Ectodermal cell (in vitro differentiated cells): Measurements from ENCODE around the gene FAM168B.

Experiments
- H3K27ac ChIP-seq: 2 replicates; pipeline ENCODE4 v1.7.0; 2013; ENCODE audit warnings: mild to moderate bottlenecking, low read depth, low read length; ENCODE audit not compliant: insufficient read depth, poor library complexity, severe bottlenecking
- H3K27me3 ChIP-seq: 2 replicates; pipeline ENCODE4 v1.7.0; 2013; ENCODE audit warnings: mild to moderate bottlenecking, low read length; ENCODE audit not compliant: insufficient read depth, control insufficient read depth, poor library complexity, severe bottlenecking
- H3K36me3 ChIP-seq: one replicate; pipeline ENCODE4 v1.7.0; 2013; ENCODE audit warnings: low read length; ENCODE audit not compliant: control insufficient read depth, insufficient read depth
- H3K4me1 ChIP-seq: one replicate; pipeline ENCODE4 v1.7.0; 2013; ENCODE audit warnings: low read length; ENCODE audit not compliant: control insufficient read depth, insufficient read depth
- H3K4me3 ChIP-seq: 2 replicates; pipeline ENCODE4 v1.7.0; 2013; ENCODE audit warnings: low read depth, low read length, control low read depth; ENCODE audit not compliant: insufficient read depth
- H3K9me3 ChIP-seq: 2 replicates; pipeline ENCODE4 v1.7.0; 2013; ENCODE audit warnings: mild to moderate bottlenecking, low read length, moderate library complexity; ENCODE audit not compliant: control insufficient read depth
- WGBS, 2 experiments: methylation state at CpG; one replicate each; pipeline ENCODE4 v1.1.7; 2013; ENCODE audit warnings: missing lambda C conversion rate in 2 of 2; 5-methylcytosine and 5-hydroxymethylcytosine counted together

Gene FAM168B

DNA sequence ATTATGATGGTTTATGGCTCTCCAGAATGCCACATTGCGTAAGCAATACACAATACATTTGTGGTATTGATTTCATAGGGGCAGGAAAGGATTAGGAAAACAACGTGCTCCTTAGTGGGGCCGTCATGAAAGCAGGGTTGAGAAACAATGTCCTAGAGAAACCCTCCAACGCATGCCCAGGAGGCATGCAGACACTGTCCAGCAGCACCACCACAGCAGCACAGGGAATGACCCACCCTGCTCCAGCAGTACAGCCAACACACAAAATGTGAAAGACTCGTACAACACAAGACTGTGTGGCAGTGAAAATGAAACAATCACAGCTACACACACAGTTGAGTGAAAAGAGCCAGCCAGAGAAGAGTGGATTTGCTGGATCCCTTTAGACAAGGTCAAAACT lies 66.3 kb downstream of the FAM168B start:
- no peaks in the 10 kb centered on the region for H3K9me3 ChIP-seq
- no peaks in the 10 kb centered on the region for H3K27me3 ChIP-seq
- no peak overlapping the region for H3K27ac ChIP-seq
- no peaks in the 10 kb centered on the region for H3K36me3 ChIP-seq
- H3K4me1 ChIP-seq = no peaks in the 10 kb centered on the region
- no peak overlapping the region for H3K4me3 ChIP-seq
- 73 to 75% methylated on average over 5 of the region's 5 CpGs for WGBS, 2 experiments

DNA sequence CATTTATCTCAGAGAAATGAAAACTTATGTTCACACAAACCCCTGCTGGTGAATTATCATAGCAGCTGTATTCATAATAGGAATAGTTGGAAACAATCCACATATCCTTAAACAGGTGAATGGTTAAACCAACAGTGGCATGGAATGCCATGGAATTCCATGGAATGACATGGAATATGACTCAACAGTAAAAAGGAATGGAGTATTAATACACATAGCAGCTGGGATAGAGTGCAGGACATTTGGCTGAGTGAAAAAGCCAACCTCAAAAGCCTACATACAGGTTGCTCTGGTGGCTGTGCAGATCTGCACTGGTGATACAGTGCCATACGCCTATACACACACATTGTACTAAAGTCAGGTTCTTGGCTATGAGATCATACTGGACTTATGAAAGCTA lies 69.5 kb downstream of the FAM168B start:
- Histone ChIP-seq H3K27ac (no peak overlapping the region), H3K36me3 (no peaks in the 10 kb centered on the region), H3K27me3 (no peaks in the 10 kb centered on the region), H3K9me3 (no peaks in the 10 kb centered on the region), H3K4me1 (no peaks in the 10 kb centered on the region), H3K4me3 (no peak overlapping the region)
- 100% methylated on average over 1 of the region's 1 CpG for WGBS, 2 experiments

DNA sequence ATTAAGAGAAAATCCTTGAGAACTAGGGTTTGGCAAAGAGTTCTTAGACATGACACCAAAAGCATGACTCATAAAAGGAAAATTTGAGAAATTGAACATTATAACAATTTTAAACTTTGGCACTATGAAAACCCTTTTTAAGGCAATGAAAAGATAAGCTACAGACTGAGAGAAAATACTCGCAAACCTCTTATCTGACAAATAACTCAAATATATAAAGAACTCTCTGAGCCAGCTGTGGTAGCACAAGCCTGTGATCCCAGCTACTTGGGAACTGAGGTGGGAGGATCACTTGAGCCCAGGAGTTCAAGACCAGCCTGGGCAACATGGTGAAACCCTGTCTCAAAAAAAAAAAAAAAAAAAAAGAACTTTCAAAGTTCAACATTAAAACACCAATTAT lies 70.5 kb downstream of the FAM168B start:
- no peaks in the 10 kb centered on the region for H3K4me1 ChIP-seq
- H3K27ac ChIP-seq = no peak overlapping the region
- H3K4me3 ChIP-seq = no peak overlapping the region
- no peaks in the 10 kb centered on the region for H3K27me3 ChIP-seq
- H3K36me3 ChIP-seq = no peaks in the 10 kb centered on the region
- H3K9me3 ChIP-seq = no peaks in the 10 kb centered on the region
- WGBS, 2 experiments = 86 to 93% methylated on average over 1 of the region's 1 CpG

DNA sequence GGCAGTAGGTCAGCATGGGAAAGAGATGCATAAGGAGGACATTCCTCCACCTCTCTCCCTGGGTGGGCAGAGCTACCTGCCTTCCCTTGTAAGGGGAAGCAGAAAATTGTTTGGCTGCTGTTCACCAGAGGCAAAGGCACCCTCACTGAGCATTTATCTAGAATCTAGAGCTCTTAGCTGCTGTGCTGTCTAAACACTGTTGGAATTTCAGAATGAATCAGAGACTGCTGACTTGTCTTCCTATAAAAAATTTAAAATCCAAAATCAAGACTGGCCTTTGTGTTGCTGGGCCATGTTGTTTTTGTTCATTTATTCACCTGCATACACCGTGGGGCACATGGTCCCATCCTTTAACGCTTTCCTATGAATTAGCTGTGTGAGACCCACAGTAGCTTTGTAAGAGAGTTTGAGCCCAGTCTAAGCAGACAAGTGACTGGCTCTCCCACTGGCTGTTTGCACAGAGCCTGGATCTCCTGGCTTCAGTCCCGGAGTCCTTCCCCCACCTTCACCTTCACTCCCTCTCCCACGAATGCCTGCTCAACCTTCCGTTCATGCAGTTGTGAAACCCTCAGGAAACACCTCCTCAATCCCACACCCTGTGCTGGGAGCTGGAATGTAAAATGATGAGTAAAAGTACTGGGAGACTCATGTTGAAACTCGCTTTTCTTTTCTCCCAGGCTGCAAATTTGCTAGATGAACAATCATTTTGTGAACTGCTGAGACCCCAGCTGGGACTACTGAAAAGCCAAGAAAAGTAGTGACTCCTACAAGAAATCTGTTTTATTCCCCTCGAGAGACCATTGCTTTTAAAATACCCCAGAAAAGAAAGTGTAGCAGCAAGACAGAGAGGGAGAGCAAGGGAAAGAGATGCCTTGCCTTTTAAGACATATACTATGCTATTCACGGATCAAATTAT lies 76.2 kb downstream of the FAM168B start:
- no peak overlapping the region for H3K4me3 ChIP-seq
- H3K36me3 ChIP-seq = no peaks in the 10 kb centered on the region
- H3K9me3 ChIP-seq = no peaks in the 10 kb centered on the region
- H3K27ac ChIP-seq = no peak overlapping the region
- WGBS, 2 experiments = 72 to 81% methylated on average over 8 of the region's 8 CpGs
- H3K4me1 ChIP-seq = peaks cover 4% of the 10 kb centered on the region
- no peaks in the 10 kb centered on the region for H3K27me3 ChIP-seq

DNA sequence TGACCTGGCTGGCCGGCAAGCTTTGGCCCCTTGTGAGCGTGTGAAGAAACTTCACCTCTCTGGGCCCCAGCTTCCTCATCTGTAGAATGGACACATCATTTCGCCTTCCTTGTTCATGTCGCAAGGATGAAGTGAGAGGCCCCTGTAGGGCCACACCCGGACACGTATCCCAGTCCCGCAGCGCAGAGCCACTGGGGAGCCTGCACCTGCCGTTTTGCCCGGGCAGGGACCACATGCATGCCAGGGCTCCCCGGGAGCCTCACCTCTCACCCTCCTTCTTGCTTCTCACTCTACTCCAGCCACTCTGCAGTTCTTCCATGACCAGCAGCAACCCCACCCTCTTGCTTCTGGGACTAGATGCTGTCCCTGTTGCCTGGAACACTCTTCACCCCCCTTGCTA lies 77.5 kb downstream of the FAM168B start:
- no peak overlapping the region for H3K27ac ChIP-seq
- no peak overlapping the region for H3K4me3 ChIP-seq
- peaks cover 4% of the 10 kb centered on the region for H3K4me1 ChIP-seq
- WGBS, 2 experiments = 95 to 96% methylated on average over 11 of the region's 11 CpGs
- H3K36me3 ChIP-seq = no peaks in the 10 kb centered on the region
- H3K9me3 ChIP-seq = no peaks in the 10 kb centered on the region
- no peaks in the 10 kb centered on the region for H3K27me3 ChIP-seq

DNA sequence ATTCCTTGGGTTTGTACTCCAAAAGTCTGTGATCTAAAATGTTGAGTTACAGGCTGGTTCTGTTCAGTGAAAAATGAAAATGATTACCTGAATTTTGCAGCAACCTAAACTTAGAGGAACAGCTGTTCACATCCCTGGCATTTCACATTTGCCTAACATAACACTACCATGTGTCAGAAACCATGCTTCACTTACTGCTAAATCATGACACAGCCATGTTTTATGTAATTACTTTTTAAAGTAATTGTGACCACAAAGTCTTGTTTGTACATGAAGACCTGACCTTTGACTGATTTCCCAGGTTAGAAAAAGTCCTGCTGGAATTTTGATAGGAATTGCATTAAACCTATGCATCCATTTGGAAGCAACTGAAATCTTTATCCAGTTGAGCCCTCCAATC lies 79.1 kb downstream of the FAM168B start:
- no peaks in the 10 kb centered on the region for H3K9me3 ChIP-seq
- H3K36me3 ChIP-seq = no peaks in the 10 kb centered on the region
- H3K4me1 ChIP-seq = peaks cover 4% of the 10 kb centered on the region
- no peaks in the 10 kb centered on the region for H3K27me3 ChIP-seq
- H3K27ac ChIP-seq = no peak overlapping the region
- no peak overlapping the region for H3K4me3 ChIP-seq

DNA sequence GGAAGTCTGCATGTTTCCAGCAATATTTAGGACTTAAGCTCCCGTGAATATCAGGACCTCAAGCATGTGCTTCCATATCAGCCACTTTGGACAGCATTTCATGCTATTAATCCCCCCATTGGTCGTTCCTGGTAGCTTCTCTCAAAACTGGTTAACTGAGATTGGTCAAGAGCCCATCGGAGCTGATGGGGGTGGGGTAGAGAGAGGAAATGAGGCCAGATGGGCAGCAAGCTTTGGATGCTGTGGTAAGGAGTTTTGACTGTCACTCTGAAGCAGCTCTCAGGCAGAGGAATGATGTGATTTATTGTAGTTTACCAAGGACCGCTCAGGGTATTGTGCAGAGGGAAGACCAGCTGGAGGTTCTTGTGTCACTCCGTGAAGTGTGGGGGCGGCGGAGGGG lies 81.8 kb downstream of the FAM168B start:
- Histone ChIP-seq H3K4me3 (no peak overlapping the region), H3K9me3 (no peaks in the 10 kb centered on the region), H3K4me1 (no peaks in the 10 kb centered on the region), H3K27me3 (no peaks in the 10 kb centered on the region), H3K36me3 (no peaks in the 10 kb centered on the region), H3K27ac (no peak overlapping the region)
- 81 to 83% methylated on average over 7 of the region's 7 CpGs for WGBS, 2 experiments

DNA sequence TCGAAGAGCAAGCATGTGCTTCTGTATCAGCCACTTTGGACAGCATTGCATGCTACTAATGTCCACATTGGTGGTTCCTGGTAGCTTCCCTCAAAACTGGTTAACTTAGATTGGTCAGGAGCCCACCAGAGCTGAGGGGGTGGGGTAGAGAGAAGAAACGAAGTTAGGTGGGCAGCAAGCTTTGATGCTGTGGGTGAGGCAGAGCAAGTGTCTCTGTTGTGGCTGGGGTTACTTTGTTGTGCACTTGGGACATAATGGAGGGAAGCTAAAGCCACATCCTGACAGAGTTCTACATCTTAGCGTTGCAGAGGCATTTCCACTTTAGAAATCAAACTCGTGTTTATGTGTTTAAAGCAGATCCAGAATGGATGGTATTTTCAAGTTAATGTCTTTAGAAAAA lies 82.7 kb downstream of the FAM168B start:
- no peak overlapping the region for H3K27ac ChIP-seq
- no peaks in the 10 kb centered on the region for H3K27me3 ChIP-seq
- H3K4me1 ChIP-seq = no peaks in the 10 kb centered on the region
- no peak overlapping the region for H3K4me3 ChIP-seq
- WGBS, 2 experiments = 94 to 97% methylated on average over 4 of the region's 4 CpGs
- no peaks in the 10 kb centered on the region for H3K36me3 ChIP-seq
- no peaks in the 10 kb centered on the region for H3K9me3 ChIP-seq

DNA sequence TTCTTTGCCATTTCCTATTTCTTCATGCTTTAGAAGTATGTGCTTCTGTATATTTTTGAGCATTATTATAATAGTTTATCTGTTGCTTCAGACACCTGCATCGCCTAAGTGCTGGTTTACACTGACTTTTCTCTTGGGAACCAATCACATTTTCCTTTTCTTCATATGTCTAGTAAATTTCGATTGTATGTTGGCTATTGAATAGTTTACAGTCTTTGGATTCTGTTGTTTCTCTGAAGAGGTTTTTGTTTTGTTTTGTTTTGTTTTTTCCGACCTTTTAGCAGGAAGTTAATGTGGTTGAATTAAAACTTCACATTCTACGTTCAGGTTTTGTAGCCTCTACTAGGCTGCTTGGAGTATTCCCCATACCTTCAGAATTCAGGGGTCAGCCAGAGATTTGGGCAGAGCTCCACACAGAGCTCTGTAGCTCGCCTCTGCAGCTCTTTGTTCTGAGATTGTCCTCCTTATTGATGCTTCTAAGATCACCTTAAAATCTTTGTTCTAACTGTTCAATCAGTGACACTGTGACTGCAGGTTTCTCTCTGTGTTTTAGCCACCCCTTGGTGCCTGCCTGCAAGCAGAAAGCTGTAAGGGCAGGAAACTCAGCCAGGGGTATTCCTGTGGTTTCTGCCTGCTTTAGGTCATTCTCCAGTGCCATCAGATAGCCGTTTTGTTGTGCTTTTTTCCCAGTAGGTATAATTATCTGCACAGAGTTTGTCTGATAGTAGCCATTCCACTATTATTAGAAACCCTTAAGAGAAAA lies 83.4 kb downstream of the FAM168B start:
- no peaks in the 10 kb centered on the region for H3K27me3 ChIP-seq
- no peaks in the 10 kb centered on the region for H3K9me3 ChIP-seq
- H3K36me3 ChIP-seq = no peaks in the 10 kb centered on the region
- 86% methylated on average over 4 to 6 of the region's 6 CpGs for WGBS, 2 experiments
- no peak overlapping the region for H3K4me3 ChIP-seq
- no peak overlapping the region for H3K27ac ChIP-seq
- no peaks in the 10 kb centered on the region for H3K4me1 ChIP-seq

DNA sequence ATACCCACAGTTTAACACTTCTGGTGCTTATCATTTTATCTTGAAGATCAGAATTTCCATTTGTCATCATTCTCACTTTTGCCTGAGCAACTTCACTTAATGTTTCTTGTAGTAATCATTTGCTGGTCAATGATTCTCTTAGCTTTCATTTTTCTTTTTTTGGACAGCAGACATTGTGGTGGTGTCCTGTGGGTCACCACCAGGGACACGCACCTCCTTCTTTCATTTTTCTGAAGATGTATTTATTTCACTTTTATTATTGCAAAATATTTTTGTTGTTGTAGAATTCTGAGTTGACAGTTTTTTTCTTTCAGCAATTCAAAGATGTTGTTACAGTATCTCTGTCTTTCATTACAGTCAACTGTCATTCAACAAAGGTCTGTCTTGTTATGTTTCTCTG lies 84.3 kb downstream of the FAM168B start:
- Histone ChIP-seq H3K4me1 (no peaks in the 10 kb centered on the region), H3K9me3 (no peaks in the 10 kb centered on the region), H3K4me3 (no peak overlapping the region), H3K27me3 (no peaks in the 10 kb centered on the region), H3K36me3 (no peaks in the 10 kb centered on the region), H3K27ac (no peak overlapping the region)
- no CpG with 5 or more reads among the region's 1 CpG for WGBS, 2 experiments
